ENCODE measurements around the gene EMC8. TPM values are rescaled to one million over a fixed set of nuclear protein-coding genes. Genes with fewer than 3 reads are reported as not detected.

EMC8 gene
- total and polyA plus RNA-seq, 4 donors, result 12.0 to 12.4 (median 12.2) TPM

- Histone ChIP-seq H3K36me3 (ENCODE audit: control insufficient read depth in 4 of 4, insufficient read depth in 3 of 4, low read depth in 1 of 4, low read length in 3 of 4) (peaks cover 5 to 19% (median 18%) of the 10 kb centered on the region in 4 donors), H3K4me1 (ENCODE audit: control insufficient read depth in 4 of 4, insufficient read depth in 4 of 4, low read length in 3 of 4) (no peaks in the 10 kb centered on the region), H3K9ac (ENCODE audit: low read depth in 1 of 2, low read length in 2 of 2) (no peak overlapping the region), H3K27ac (ENCODE audit: low read depth in 1 of 2, low read length in 2 of 2) (no peak overlapping the region), H3K27me3 (ENCODE audit: control insufficient read depth in 4 of 4, insufficient read depth in 4 of 4, low read length in 3 of 4) (no peaks in the 10 kb centered on the region), H3K9me3 (ENCODE audit: control insufficient read depth in 4 of 4, low read length in 3 of 4) (no peaks in the 10 kb centered on the region), H3K4me3 (ENCODE audit: low read depth in 1 of 3, low read length in 3 of 3) (no peak overlapping the region)
- 83% methylated on average over 13 of the region's 13 CpGs for WGBS
- DNase-seq (ENCODE audit: low spot score), result no peak
- TF ChIP-seq JUND (IDR thresholded peaks at IDR 0.05) (no peak), ATF3 (IDR thresholded peaks at IDR 0.05) (no peak), CTCF (IDR thresholded peaks at IDR 0.05; ENCODE audit: low read depth, low read length, missing input control) (no peak), FOXA1 (IDR thresholded peaks at IDR 0.05) (no peak), TAF1 (conservative IDR thresholded peaks at IDR 0.05) (no peak), RAD21 (IDR thresholded peaks at IDR 0.05) (no peak), HNF4G (IDR thresholded peaks at IDR 0.05) (no peak), YY1 (IDR thresholded peaks at IDR 0.05) (no peak), FOXA2 (IDR thresholded peaks at IDR 0.05) (no peak), HNF4A (conservative IDR thresholded peaks at IDR 0.05) (no peak), RXRA (IDR thresholded peaks at IDR 0.05) (no peak), GABPA (IDR thresholded peaks at IDR 0.05 in 1 of 2, conservative IDR thresholded peaks at IDR 0.05 in 1 of 2) (no peak), EGR1 (IDR thresholded peaks at IDR 0.05; ENCODE audit: low read depth in 2 of 2) (no peak), NR2F2 (IDR thresholded peaks at IDR 0.05) (no peak)
- TF ChIP-seq, protein P1, sequence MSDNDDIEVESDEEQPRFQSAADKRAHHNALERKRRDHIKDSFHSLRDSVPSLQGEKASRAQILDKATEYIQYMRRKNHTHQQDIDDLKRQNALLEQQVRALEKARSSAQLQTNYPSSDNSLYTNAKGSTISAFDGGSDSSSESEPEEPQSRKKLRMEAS (IDR thresholded peaks at IDR 0.05), result no peak
- TF ChIP-seq, protein P2, sequence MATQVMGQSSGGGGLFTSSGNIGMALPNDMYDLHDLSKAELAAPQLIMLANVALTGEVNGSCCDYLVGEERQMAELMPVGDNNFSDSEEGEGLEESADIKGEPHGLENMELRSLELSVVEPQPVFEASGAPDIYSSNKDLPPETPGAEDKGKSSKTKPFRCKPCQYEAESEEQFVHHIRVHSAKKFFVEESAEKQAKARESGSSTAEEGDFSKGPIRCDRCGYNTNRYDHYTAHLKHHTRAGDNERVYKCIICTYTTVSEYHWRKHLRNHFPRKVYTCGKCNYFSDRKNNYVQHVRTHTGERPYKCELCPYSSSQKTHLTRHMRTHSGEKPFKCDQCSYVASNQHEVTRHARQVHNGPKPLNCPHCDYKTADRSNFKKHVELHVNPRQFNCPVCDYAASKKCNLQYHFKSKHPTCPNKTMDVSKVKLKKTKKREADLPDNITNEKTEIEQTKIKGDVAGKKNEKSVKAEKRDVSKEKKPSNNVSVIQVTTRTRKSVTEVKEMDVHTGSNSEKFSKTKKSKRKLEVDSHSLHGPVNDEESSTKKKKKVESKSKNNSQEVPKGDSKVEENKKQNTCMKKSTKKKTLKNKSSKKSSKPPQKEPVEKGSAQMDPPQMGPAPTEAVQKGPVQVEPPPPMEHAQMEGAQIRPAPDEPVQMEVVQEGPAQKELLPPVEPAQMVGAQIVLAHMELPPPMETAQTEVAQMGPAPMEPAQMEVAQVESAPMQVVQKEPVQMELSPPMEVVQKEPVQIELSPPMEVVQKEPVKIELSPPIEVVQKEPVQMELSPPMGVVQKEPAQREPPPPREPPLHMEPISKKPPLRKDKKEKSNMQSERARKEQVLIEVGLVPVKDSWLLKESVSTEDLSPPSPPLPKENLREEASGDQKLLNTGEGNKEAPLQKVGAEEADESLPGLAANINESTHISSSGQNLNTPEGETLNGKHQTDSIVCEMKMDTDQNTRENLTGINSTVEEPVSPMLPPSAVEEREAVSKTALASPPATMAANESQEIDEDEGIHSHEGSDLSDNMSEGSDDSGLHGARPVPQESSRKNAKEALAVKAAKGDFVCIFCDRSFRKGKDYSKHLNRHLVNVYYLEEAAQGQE (IDR thresholded peaks at IDR 0.05), result no peak
- TF ChIP-seq, protein P3, sequence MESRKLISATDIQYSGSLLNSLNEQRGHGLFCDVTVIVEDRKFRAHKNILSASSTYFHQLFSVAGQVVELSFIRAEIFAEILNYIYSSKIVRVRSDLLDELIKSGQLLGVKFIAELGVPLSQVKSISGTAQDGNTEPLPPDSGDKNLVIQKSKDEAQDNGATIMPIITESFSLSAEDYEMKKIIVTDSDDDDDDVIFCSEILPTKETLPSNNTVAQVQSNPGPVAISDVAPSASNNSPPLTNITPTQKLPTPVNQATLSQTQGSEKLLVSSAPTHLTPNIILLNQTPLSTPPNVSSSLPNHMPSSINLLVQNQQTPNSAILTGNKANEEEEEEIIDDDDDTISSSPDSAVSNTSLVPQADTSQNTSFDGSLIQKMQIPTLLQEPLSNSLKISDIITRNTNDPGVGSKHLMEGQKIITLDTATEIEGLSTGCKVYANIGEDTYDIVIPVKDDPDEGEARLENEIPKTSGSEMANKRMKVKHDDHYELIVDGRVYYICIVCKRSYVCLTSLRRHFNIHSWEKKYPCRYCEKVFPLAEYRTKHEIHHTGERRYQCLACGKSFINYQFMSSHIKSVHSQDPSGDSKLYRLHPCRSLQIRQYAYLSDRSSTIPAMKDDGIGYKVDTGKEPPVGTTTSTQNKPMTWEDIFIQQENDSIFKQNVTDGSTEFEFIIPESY (IDR thresholded peaks at IDR 0.05), result no peak
Observed at GRCh38 chr16:85810097-85810741, 10.9 kb upstream of the EMC8 start.

Data from liver (tissue), 9 donors.